UCSD-AML1 (cell line): Measurements from ENCODE around the gene IMMP1L.

Source experiments
- DNase-seq: peaks from one replicate; lab custom pipeline; 2025; ENCODE audit not compliant: unreplicated experiment; lab: John Stamatoyannopoulos, UW

Gene IMMP1L

DNA sequence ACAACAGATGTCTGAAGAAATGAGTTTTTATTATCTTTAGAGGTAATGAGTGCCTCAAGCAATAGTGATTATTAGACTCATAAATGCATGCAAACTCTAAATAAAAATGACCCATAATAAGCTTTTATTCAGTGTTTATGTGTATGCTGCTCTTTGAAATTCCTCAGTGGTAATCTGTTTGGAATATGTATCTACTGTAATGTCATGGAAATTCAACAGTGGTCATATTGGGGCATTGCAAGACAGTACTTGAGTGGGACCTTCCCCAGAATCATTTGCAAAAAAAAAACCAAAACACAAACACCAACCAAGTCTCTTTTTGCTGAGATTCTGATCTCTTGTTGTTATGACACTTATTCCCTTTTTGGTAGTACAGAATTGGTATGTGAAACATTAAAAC is 104.8 kb downstream of the IMMP1L start:
- no peak for DNase-seq

- no peak for DNase-seq
Measured at GRCh38 chr11:31397239-31397834, 112.1 kb downstream of the IMMP1L start.

GRCh38 chr11:31387379-31387778 is 122.0 kb downstream of the IMMP1L start:
- DNase-seq, result no peak

DNA sequence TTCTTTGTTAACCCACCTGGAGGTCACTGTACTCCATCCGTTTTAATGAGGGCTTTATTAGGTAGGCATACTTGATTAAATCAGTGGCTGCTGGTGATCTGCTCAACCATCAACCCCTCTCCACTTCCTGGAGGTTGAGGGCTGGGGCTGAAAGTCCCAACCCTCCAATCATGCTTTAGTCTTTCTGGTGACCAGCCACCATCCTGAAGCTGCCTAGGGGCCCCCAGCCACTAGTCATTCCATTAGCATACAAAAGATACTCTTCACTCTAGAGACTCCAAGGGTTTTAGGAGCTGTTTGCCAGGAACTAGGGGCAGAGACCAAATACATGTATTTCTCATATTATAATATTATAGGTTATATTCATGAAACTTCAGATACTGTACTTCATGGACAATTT is 126.3 kb downstream of the IMMP1L start:
- DNase-seq, result no peak
